HG03135 (cell line): ENCODE measurements around the gene SEMA3G.

ENCODE experiments used
- ATAC-seq: cut with Tn5 transposase; IDR thresholded peaks from one replicate; pipeline ENCODE4 v1.9.1; 2021; ENCODE audit warnings: mild to moderate bottlenecking, moderate library complexity; ENCODE audit not compliant: unreplicated experiment

Gene SEMA3G

GRCh38 chr3:52439426-52440248, 5.3 kb downstream of the SEMA3G start:
- no peak for ATAC-seq

- no peak for ATAC-seq
Measured at GRCh38 chr3:52438579-52439425, 6.1 kb downstream of the SEMA3G start.

- no peak for ATAC-seq
Measured at GRCh38 chr3:52438104-52438376, 6.9 kb downstream of the SEMA3G start.

- ATAC-seq = no peak
Measured at GRCh38 chr3:52437326-52438103, 7.4 kb downstream of the SEMA3G start.

GRCh38 chr3:52436500-52437149, 8.3 kb downstream of the SEMA3G start:
- no peak for ATAC-seq

- ATAC-seq = no peak
Measured at GRCh38 chr3:52435246-52436101, 9.4 kb downstream of the SEMA3G start.

- ATAC-seq = no peak
Measured at GRCh38 chr3:52434491-52435115, 10.3 kb downstream of the SEMA3G start.

- no peak for ATAC-seq
Measured at GRCh38 chr3:52433996-52434479, 10.9 kb downstream of the SEMA3G start.

GRCh38 chr3:52433328-52433995, 11.4 kb downstream of the SEMA3G start:
- ATAC-seq = no peak

GRCh38 chr3:52432691-52433141, 12.2 kb downstream of the SEMA3G start:
- ATAC-seq = no peak

GRCh38 chr3:52432225-52432624, 12.7 kb downstream of the SEMA3G start:
- ATAC-seq = no peak

- no peak for ATAC-seq
Measured at GRCh38 chr3:52431459-52432223, 13.3 kb downstream of the SEMA3G start.

GRCh38 chr3:52430416-52430810, 14.5 kb downstream of the SEMA3G start:
- ATAC-seq = no peak

GRCh38 chr3:52429779-52430415, 15.0 kb downstream of the SEMA3G start:
- no peak for ATAC-seq

- no peak for ATAC-seq
Measured at GRCh38 chr3:52429031-52429430, 15.9 kb downstream of the SEMA3G start.

- no peak for ATAC-seq
Measured at GRCh38 chr3:52428151-52429005, 16.5 kb downstream of the SEMA3G start.

- ATAC-seq = no peak
Measured at GRCh38 chr3:52423173-52423572, 21.7 kb downstream of the SEMA3G start.
